Measurements from ENCODE around the gene JPT2.

The JPT2 gene

DNA sequence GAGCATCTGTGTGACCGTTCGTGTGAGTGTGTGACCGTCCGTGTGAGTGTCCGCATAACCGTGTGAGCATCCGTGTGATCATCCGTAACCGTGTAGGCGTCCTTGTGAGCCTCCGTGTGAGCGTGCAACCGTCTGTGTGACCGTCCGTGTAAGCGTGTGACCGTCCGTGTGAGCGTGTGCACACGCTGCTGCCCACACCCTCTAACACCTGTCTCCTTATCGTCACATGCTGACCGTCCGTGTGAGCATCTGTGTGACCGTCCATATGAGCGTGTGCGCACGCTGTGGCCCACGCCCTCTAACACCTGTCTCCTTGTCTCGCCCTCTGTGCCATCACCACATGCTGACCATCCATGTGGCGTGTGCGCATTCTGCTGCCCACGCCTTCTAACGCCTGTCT lies 62.2 kb downstream of the JPT2 start:
- no peak for DNase-seq

DNA sequence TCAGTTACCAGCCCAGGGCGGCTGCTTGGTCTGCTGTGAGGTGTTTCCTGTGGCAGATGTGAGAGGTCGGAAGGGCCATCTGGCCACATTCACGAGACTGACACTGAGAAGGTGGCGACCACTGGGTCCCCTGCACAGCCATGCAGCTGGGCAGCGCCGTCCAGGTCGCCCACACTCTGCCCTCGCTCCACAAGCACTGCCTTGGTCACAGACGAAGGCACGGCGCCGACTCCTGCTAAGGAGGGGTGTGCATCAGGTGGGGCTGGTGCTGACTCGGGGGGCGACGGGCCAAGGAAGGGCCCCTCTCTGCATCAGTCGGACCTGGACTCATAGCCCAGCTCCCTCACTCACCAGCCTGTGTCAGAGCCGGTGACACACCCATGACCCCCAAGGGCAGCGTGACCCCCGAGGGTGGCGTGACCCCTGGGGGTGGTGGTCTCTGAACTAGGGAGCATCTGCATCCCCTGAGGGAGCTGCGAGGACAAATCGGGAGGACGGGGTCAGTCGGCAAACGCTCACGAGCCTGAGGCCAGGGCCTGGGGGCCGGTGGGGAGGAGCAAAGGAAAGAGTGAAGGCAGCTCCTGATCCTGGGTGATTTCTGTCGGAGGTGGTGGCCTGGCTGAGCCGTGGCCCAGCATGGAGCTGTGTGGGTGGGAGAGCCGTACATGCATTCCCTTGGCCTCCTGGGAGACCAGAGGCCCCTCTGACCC lies 62.9 kb downstream of the JPT2 start:
- DNase-seq = no peak

DNA sequence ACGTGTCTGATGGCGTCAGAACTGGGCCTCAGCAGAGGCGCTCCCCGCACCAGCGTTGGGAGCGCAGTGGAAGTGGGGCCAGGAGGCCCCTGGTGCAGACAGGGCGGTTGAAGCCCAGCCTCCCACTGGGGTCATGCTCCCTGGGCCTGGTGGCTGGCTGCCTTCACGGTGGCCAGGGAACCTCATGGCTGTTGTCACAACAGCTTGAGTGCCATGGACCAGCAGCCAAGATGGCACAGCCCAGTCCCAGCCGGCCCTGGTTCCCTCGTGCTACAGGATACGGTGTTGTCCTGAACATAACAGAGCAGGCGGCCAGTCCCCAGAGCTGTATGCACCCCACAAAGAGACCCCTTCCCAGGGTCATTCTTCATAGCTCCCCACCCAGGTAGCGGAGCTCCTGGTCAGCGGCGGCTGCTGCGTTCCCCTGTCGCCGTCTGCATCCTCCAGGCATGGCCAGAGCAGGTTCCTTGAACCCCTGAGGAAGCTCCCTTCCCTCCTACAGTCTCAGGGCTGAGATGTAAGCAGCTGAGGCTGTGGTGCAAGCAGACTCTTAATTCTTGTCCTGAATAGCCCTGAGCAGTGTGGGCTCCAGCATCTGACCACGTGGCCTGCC lies 63.6 kb downstream of the JPT2 start:
- no peak for DNase-seq

DNA sequence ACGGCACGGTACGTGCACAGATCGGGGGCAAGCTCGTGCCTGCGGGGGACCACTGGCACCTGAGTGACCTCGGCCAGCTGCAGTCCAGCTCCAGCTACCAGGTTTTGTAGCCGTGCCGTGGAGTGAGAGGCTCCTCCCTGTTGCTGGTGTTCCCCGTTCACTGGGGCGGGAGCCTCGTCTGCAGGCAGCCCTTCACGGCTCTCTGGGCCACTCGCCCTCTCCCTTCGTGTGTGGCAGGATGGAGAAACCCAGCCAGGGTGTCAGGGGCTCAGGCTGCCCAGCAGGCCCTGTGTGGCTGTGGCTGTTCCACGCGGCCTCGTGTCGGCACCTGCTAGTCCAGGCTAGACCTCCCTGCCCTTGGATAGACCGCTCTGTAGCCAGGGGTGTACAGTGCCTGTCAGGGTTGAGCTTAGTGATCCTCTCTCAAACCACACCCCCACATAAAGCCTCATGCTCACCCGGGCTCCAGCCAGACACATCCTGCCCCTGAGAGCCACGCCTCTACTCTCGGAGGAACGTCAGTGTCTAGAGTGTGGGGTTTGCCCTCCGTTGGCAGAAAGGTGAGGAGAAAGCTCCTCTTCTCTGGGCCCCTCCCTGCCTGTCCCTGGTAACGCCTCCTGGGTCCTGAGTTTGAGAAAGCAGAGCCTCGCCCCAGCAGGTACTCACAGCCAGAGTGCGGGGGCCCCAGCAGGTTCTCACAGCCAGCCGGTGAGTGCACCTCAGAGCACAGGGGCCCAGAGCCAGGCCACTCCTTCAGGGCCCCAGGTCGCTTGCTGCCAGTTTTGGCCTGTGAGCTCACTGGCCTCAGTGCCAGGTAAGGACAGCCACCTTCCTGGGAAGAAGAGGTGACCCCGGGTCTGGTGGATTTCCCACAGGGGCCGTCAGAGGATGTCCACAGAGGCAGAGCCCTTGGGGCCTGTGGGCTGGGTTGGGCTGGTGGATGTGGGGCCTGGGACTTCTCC lies 65.6 kb downstream of the JPT2 start:
- no peak for DNase-seq

DNA sequence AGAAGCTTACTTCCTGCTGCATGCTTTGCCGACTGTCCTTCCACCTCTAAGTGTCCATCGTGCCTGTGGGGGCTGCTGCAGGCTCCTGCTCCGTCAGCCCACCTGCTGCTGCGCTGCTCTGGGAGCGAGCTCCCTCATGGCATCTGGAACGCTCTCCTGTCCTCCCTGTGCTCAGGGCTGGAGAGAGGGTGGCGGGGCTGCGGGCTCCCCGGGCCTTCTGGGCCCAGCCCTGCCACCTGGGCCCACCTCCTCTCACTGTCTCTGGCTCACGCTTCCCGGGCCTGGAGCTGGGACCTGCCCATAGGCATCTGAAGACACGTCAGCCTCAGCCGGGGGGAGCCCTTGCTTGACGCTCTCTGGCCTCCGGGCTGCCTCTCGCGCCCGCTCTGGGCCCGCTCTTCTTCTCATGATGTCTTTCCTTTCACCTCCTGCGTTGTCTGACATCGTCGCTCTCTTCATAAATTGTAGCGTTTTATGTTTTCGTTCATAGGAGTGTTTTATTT lies 66.3 kb downstream of the JPT2 start:
- no peak for DNase-seq

DNA sequence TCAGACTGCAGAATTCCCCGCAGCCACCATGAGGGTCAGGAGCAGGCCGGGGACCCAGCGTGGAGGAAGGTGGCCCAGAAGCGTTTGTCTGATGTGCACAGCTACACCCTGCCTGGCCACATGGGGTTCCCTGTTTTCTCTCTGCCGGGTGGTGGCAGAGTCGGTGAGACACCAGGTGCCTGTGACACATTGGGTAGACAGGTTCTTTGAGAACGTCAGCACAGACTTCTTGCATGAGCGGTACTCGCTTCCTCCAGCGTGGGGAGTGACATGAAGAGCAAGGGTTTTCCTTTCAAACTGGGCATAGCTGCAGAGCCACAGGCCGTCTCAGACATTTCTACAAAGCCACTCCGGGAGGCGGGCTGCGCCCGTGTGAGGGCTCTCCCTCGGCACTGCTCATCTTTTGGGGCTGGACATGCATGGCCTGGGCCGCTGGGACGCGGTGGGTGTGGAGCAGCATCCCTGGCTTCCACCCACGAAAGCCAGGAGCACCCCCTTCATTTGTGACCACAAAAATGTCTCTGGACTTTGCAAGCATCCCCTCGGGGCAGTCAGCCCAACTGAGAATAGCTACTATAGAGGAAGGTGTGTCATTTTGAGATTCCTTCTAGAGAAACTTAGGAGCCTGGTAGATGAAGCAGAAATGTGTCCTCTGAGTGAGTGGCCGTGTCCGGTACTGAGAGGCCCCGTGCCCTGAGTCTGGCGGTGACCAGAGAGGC lies 67.3 kb downstream of the JPT2 start:
- DNase-seq = no peak

DNA sequence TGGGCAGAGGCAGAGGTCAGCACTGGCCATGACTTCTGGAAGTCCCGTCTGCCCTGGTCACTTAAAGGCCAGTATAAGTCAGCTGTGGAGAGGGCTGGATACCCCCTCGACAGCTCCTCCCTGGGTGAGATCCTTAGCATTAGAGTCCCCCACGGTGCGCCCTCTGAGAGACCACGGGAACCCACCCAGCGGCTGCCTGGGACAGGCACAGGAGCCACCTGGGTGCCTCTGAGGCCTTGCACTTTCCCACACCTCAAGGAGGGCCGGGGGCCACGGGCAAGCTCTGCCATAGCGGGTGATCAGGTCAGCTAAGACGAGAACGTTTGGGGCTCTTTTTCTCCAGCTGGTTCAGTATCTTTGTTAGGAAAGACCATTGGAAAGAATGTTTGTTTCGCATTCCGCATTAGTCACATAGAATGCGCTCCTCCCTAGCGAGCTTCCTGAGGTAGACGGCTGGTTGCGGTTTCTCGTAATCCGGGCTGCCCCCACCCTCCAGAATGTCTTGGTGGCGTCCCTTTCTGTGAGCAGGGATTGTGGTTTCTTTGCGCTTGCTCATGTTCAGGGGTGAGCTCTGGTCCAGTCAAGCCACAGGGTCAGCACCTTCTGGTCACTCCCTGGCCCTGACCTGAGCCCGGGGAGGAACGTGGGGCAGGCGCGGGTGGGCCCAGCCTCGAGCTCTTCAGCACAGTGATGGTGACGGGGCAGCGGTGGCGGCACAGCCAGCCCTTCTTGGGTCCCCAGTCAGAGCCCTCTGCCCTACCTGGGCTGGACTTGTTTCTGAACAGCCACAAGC lies 68.0 kb downstream of the JPT2 start:
- DNase-seq = no peak

DNA sequence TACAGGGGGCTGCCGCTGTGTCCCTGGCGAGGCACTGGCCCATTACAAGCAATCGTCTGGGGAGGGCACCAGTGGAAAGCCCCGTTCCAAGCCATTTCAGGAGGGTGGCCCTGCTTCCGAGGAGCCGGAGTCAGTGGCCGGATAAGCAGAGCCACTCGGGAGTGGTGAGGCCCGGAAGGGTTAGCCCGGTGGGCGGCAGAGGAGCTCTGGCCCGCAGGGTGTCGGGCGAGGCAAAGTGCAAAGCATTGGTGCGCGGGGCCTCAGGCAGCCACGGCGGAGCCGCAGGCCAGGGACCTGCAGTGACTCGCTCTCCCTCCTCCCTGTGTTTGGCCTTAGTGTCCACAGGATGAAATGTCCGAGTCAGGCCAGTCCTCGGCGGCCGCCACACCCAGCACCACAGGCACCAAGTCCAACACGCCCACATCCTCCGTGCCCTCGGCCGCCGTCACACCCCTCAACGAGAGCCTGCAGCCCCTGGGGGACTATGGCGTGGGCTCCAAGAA lies 68.7 kb downstream of the JPT2 start:
- DNase-seq = no peak

DNA sequence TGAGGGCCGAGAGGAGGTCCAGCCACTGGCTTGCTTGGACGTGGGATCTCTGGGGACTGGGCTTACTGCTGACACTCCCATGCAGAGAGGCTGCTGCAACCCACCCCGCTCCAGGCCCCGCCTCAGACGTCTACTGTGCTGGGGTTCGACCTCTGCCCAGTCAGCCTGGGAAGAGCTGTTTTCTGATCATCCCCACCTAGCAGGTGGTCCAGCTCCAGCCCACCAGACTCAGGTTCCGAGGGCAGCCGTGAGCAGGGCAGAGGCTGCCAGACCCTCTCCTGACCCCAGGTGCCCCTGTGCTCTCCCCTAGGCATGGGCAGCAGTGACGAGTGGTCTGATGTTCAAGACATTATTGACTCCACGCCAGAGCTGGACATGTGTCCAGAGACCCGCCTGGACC lies 69.9 kb downstream of the JPT2 start:
- DNase-seq = no peak

DNA sequence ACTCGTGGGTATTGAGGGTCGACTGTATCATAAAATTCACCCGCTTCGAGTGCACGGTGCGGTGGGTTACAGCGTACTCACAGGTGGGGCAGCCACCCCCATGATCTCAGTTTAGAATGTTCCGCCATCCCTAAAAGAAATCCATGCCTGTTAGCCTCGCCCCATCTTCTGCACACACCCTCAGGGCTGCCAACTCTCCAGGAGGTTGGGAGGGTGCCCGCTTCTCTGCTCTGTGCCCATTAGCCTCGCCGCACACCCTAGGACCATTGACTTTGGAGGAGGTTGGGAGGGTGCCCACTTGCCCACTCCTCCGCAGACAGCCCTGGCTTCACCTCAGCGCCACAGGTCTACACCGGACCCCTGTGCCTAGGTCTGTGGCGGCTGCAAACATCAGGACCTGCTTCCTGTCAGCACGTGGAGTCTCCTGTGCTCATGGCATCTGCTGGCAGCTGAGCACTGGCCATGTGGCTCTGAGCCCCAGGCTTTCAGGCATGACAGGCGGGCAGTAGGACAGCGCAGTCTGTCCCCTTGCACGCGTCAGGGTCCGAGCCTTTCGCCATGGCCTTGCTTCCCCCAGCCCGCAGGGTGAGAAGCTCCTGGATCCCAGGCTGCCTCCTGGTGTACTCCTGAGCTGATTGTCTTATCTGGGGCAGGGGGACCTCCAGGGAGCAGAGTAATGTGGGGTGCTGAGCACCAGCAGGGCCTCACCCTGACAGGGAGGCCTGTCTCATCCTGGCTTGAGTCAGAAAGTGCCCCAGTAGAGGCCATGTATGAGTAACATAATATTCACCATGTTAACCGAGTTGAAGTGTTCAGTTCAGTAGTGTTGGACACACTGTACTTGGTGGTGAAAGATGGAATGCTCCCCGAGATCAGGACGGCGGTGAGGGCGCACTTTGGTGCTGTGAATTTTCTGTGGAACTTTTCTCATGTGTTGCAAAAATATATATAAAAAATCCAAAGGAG lies 71.4 kb downstream of the JPT2 start:
- no peak for DNase-seq

Data from inflammatory macrophage (primary cell).